ENCODE results near the gene MTMR2.

DNA sequence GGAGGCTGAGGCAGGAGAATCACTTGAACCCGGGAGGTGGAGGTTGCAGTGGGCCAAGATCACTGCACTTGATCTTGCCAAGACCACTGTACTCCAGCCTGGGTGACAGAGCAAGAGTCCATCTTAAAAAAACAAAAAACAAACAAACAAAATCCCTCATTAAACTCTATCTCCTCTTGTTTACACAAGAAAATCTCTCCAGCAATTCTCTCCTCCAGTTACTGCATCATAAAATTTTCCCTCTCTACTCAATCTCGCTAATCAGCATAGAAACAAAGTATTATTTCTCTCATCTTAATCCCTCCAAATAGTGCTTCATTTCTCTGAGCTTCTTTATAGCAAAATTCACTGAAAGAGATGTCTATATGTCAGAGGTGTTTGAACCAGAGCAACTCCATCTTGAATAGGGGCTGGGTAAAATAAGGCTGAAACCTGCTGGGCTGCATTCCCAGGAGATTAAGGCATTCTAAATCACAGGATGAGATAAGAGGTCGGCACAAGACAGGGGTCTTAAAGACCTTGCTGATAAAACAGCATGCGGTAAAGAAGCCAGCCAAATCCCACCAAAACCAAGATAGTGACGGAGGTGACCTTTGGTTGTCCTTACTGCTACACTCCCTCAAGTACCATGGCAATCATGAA, 19.8 kb downstream of the MTMR2 start:
- TF ChIP-seq POLR2A (IDR thresholded peaks at IDR 0.05; ENCODE audit: low read length) (no peak), GATA1 (IDR thresholded peaks at IDR 0.05; ENCODE audit: low read depth, low read length) (no peak)
